D721Med (cell line): Measurements from ENCODE around the gene HBG1.
"Not testable (repeated sequence)": the region's sequence is repeated elsewhere in the genome, so short reads cannot be mapped to it uniquely, and the experiment has no call there.

Experiments
- DNase-seq: peaks from one replicate; pipeline ENCODE4 v3.0.0; 2011; ENCODE audit warnings: low spot score; ENCODE audit not compliant: insufficient read length
- FAIRE-seq: peaks from 2 replicates; lab custom pipeline; 2011; peaks lifted over from hg19 to GRCh38; lab: Jason Lieb, UNC
- TF ChIP-seq, protein P1 (sequence below): IDR thresholded peaks from 2 replicates; pipeline ENCODE4 v1.5.1; 2012; ENCODE audit warnings: mild to moderate bottlenecking, control low read depth; ENCODE audit not compliant: insufficient read depth; ENCODE audit errors: missing control alignments

HBG1 gene

DNA sequence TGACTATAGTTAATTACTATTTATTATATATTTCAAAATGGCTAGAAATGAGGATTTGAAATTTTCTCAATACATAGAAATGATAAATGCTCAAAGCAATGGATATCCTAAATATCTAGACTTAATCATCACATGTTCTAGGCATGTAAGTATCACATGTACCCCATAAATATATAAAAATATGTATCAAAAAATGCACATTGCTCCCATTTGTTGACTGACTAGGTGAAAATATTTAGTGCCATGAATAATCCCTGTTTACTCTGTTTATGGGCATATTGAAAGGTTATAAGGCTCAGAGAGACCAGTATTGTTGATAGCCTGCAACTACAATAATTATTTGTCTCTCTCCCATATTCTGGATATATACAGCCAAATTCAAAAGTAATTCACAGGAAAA, 17.0 kb upstream of the HBG1 start:
- no peak for DNase-seq
- no peak for FAIRE-seq
- TF ChIP-seq, protein P1, sequence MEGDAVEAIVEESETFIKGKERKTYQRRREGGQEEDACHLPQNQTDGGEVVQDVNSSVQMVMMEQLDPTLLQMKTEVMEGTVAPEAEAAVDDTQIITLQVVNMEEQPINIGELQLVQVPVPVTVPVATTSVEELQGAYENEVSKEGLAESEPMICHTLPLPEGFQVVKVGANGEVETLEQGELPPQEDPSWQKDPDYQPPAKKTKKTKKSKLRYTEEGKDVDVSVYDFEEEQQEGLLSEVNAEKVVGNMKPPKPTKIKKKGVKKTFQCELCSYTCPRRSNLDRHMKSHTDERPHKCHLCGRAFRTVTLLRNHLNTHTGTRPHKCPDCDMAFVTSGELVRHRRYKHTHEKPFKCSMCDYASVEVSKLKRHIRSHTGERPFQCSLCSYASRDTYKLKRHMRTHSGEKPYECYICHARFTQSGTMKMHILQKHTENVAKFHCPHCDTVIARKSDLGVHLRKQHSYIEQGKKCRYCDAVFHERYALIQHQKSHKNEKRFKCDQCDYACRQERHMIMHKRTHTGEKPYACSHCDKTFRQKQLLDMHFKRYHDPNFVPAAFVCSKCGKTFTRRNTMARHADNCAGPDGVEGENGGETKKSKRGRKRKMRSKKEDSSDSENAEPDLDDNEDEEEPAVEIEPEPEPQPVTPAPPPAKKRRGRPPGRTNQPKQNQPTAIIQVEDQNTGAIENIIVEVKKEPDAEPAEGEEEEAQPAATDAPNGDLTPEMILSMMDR, result no peak

DNA sequence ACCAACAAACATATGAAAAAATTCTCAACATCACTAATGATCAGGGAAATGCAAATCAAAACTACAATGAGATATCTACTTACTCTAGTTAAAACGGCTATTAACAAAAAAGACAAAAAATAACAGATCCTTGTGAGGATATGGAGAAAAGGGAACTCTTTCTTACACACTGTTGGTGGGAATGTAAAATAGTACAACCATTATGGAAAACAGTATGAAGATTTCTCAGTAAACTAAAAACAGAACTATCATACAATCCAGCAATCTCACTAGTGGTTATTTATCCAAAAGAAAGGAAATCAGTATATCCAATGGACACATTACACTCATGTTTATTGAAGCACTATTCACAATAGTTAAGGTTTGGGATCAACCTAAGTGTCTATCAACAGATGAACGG, 16.2 kb upstream of the HBG1 start:
- TF ChIP-seq, protein P1, result no peak
- DNase-seq, result no peak
- no peak for FAIRE-seq

DNA sequence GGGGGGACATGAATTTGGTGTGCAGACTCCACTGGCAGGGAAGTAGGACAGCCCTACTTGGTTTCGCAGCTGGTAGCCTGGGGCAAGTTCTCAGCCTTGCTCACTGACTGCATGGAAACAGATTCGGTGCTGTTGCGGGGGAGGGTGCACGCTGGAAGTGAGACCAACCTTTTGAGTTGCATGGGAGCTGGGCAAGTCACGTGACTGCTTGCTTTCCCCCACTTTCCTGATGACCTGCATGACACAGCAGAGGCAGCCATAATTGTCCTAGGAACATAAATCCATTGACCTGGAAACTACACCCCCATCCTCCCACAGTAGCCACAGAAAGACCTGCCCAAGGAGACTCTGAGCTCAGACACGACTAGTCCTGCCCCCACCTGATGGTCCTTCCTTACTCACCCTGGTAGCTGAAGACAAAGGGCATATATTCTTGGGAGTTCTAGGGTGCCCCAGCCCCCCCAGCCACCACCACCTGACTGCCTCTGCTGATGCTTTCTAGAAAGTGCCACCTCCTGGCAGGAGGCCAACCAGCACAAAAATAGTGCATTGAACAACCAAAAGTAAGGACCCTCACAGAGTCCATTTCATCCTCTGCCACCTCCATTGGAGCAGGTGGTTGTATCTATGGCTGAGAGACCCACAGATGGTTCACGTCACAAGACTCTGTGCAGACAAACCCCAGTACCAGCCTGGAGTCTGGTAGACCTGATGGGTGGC, 9.0 kb upstream of the HBG1 start:
- FAIRE-seq (no peak), DNase-seq (no peak)
- TF ChIP-seq, protein P1, result no peak

DNA sequence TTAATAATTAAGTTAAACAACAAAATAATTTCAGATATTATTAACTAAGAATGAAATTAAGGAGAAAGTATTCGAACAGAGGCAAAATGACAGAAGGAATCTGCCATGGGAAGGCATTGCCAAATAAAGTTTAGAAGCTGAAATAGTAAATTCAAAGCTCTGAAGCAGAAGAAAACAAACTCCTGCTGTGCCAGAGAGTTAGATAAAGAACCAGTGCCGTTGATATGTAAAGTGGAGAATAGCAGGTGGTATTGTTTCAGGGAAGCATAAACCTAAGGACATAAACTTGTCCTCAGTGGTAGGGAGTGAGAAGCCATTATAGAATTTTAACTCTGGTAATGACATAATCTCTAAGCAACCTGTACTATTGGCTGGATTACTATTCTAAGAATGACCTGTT, 7.6 kb upstream of the HBG1 start:
- TF ChIP-seq, protein P1, result no peak
- no peak for DNase-seq
- FAIRE-seq, result no peak

DNA sequence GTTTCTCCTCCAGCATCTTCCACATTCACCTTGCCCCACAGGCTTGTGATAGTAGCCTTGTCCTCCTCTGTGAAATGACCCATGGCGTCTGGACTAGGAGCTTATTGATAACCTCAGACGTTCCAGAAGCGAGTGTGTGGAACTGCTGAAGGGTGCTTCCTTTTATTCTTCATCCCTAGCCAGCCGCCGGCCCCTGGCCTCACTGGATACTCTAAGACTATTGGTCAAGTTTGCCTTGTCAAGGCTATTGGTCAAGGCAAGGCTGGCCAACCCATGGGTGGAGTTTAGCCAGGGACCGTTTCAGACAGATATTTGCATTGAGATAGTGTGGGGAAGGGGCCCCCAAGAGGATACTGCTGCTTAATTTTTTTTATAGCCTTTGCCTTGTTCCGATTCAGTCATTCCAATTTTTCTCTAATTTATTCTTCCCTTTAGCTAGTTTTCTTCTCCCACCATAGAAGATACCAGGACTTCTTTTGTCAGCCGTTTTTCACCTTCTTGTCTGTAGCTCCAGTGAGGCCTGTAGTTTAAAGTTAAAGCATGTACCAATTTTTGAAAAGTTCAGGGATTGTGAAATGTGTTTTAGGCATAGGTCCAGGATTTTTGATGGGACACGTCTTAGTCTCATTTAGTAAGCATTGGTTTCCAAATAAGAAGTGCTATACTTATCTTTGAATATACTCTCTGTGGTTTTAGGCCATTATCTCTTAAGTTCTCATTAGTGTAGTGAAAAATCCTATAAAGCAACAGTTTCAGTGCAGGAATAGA, 5.2 kb upstream of the HBG1 start, which contains the start of gene HBG2:
TSS of gene HBG2 (minus strand) at position 136 of the 768 bp plus-strand sequence. CDS start at position 83, 53 bp downstream.
- FAIRE-seq, result not testable (repeated sequence)

DNA sequence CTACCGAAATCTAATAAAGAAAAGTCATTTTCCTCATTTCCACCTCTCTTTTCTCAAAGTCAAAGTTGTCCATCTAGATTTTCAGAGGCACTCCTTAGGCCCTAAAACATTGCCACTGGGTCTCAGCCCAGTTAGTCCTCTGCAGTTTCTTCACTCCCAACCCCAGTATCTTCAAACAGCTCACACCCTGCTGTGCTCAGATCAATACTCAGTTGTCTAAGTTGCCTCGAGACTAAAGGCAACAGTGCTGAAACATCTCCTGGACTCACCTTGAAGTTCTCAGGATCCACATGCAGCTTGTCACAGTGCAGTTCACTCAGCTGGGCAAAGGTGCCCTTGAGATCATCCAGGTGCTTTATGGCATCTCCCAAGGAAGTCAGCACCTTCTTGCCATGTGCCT, 4.4 kb upstream of the HBG1 start:
- not testable (repeated sequence) for FAIRE-seq, DNase-seq

More for the DNA sequence above, 5.2 kb upstream of the HBG1 start, which contains the start of gene HBG2:
- not testable (repeated sequence) for DNase-seq

DNA sequence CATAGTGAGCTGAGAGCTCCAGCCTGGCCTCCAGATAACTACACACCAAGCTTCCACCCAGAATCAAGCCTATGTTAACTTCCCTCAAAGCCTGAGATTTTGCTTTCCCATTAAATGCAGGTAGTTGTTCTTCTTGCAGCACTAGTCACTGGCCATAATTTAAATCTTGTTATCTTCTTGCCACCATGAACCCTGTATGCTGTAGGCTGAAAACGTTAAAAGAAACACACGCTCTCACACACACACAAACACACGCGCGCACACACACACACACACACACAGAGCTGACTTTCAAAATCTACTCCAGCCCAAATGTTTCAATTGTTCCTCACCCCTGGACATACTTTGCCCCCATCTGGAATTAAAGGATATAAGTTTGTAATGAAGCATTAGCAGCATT, 3.8 kb upstream of the HBG1 start:
- FAIRE-seq, DNase-seq: not testable (repeated sequence)

DNA sequence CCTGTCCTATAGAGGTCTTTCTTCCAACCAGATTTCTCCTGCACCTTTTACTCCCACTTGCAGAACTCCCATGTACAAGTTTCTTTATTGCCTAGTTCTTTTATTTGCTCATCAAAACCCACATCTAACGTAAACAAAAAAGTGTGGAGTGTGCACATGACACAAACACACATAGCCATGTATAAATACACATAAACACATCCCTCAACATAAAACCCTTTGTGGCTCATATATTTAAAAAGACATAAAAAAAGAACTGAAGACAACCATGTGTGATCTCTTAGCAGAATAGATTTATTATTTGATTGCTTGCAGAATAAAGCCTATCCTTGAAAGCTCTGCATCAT, 3.2 kb upstream of the HBG1 start:
- DNase-seq, result no peak
- FAIRE-seq, result no peak
- TF ChIP-seq, protein P1, result no peak
